Large intestine (tissue), 3 donors: ENCODE measurements around the gene FBXO3. TPM values are rescaled to one million over a fixed set of nuclear protein-coding genes. Genes with fewer than 3 reads are reported as not detected.
"Not testable (repeated sequence)": the region's sequence is repeated elsewhere in the genome, so short reads cannot be mapped to it uniquely, and the experiment has no call there.

Experiments
- DNase-seq, 2 donors: peaks; one replicate each; pipeline versions ENCODE4 v3.0.0 to v3.0.0-alpha.2; 2013
- H3K27ac ChIP-seq: one replicate; pipeline ENCODE4 v1.5.1; 2013; ENCODE audit warnings: low read length
- H3K27me3 ChIP-seq: 2 replicates; pipeline ENCODE4 v1.6.1; 2013; ENCODE audit warnings: low read length; ENCODE audit not compliant: control insufficient read depth, insufficient read depth
- H3K36me3 ChIP-seq: 2 replicates; pipeline ENCODE4 v1.6.1; 2013; ENCODE audit warnings: low read length; ENCODE audit not compliant: control insufficient read depth, insufficient read depth
- H3K4me1 ChIP-seq: one replicate; pipeline ENCODE4 v1.6.1; 2013; ENCODE audit warnings: low read length; ENCODE audit not compliant: control insufficient read depth, insufficient read depth
- H3K4me3 ChIP-seq: one replicate; pipeline ENCODE4 v1.5.1; 2013; ENCODE audit warnings: low read length
- H3K9me3 ChIP-seq: one replicate; pipeline ENCODE4 v1.6.1; 2013; ENCODE audit warnings: mild to moderate bottlenecking, low read depth, low read length, moderate library complexity; ENCODE audit not compliant: control insufficient read depth
- WGBS: methylation state at CpG from one replicate; pipeline ENCODE4 v1.1.5; 2013; ENCODE audit warnings: low lambda C conversion rate; ENCODE audit not compliant: insufficient coverage; 5-methylcytosine and 5-hydroxymethylcytosine counted together
- polyA plus RNA-seq: library from polyadenylated mRNA; unstranded; fragments of 120-200 nt; gene quantifications from one replicate; pipeline ENCODE4 v1.2.1, GENCODE V29; 2013

FBXO3 gene
- polyA plus RNA-seq, 1 donor, result 37.5 TPM

GRCh38 chr11:33790040-33790439 is 15.7 kb upstream of the FBXO3 start:
- Histone ChIP-seq H3K4me3 (no peak overlapping the region), H3K4me1 (no peaks in the 10 kb centered on the region), H3K27me3 (peaks cover 12% of the 10 kb centered on the region), H3K9me3 (no peaks in the 10 kb centered on the region), H3K36me3 (no peaks in the 10 kb centered on the region), H3K27ac (no peak overlapping the region)
- peak in 1 of 2 donors; percentile 44 for DNase-seq
- WGBS, result 60% methylated on average over 2 of the region's 4 CpGs

- not testable (repeated sequence) for H3K4me3 ChIP-seq, DNase-seq, H3K36me3 ChIP-seq, H3K9me3 ChIP-seq, H3K4me1 ChIP-seq, H3K27ac ChIP-seq
- H3K27me3 ChIP-seq, result peaks cover 12% of the 10 kb centered on the region
- WGBS, result 80% methylated on average over 1 of the region's 2 CpGs
Measured at GRCh38 chr11:33788095-33788494, 13.8 kb upstream of the FBXO3 start.

- 78% methylated on average over 2 of the region's 2 CpGs for WGBS
- H3K4me1 ChIP-seq, result no peaks in the 10 kb centered on the region
Measured at GRCh38 chr11:33787076-33787475, 12.8 kb upstream of the FBXO3 start.

GRCh38 chr11:33785609-33786008 is 11.3 kb upstream of the FBXO3 start:
- Histone ChIP-seq H3K27me3 (peaks cover 21% of the 10 kb centered on the region), H3K9me3 (no peaks in the 10 kb centered on the region), H3K36me3 (no peaks in the 10 kb centered on the region), H3K4me1 (no peaks in the 10 kb centered on the region), H3K27ac (no peak overlapping the region), H3K4me3 (no peak overlapping the region)
- DNase-seq, result no peak
- WGBS, result no CpG with 5 or more reads among the region's 3 CpGs

More at GRCh38 chr11:33787076-33787475, 12.8 kb upstream of the FBXO3 start:
- Histone ChIP-seq H3K4me3 (no peak overlapping the region), H3K27ac (no peak overlapping the region), H3K9me3 (no peaks in the 10 kb centered on the region), H3K27me3 (peaks cover 13% of the 10 kb centered on the region), H3K36me3 (no peaks in the 10 kb centered on the region)
- no peak for DNase-seq

- no peaks in the 10 kb centered on the region for H3K9me3 ChIP-seq
- H3K4me1 ChIP-seq, result peaks cover 5% of the 10 kb centered on the region
- 20% methylated on average over 1 of the region's 7 CpGs for WGBS
- H3K27ac ChIP-seq, result no peak overlapping the region
- DNase-seq, result peak in 1 of 2 donors; percentile 16
- no peaks in the 10 kb centered on the region for H3K36me3 ChIP-seq
- no peak overlapping the region for H3K4me3 ChIP-seq
- H3K27me3 ChIP-seq, result peaks cover 58% of the 10 kb centered on the region
Measured at GRCh38 chr11:33779849-33780528, 5.7 kb upstream of the FBXO3 start.

- Histone ChIP-seq H3K36me3 (no peaks in the 10 kb centered on the region), H3K4me1 (peaks cover 7% of the 10 kb centered on the region), H3K27me3 (peaks cover 62% of the 10 kb centered on the region), H3K9me3 (no peaks in the 10 kb centered on the region), H3K27ac (no peak overlapping the region), H3K4me3 (no peak overlapping the region)
- no CpG with 5 or more reads among the region's 5 CpGs for WGBS
- no peak for DNase-seq
Measured at GRCh38 chr11:33778675-33779074, 4.4 kb upstream of the FBXO3 start.

GRCh38 chr11:33777906-33778305 is 3.6 kb upstream of the FBXO3 start:
- H3K4me1 ChIP-seq, result peaks cover 7% of the 10 kb centered on the region

GRCh38 chr11:33775832-33776470 is 1.6 kb upstream of the FBXO3 start:
- Histone ChIP-seq H3K9me3 (no peaks in the 10 kb centered on the region), H3K27me3 (peaks cover 53% of the 10 kb centered on the region), H3K4me3 (no peak overlapping the region), H3K27ac (no peak overlapping the region), H3K36me3 (no peaks in the 10 kb centered on the region), H3K4me1 (peaks cover 7% of the 10 kb centered on the region)
- DNase-seq, result no peak
- 17% methylated on average over 1 of the region's 1 CpG for WGBS

More at GRCh38 chr11:33777906-33778305, 3.6 kb upstream of the FBXO3 start:
- no CpG with 5 or more reads among the region's 9 CpGs for WGBS
- Histone ChIP-seq H3K36me3 (no peaks in the 10 kb centered on the region), H3K27me3 (peaks cover 62% of the 10 kb centered on the region), H3K4me3 (no peak overlapping the region), H3K9me3 (no peaks in the 10 kb centered on the region), H3K27ac (no peak overlapping the region)
- no peak for DNase-seq

- WGBS, result no CpG with 5 or more reads among the region's 7 CpGs
Measured at GRCh38 chr11:33775467-33775807, 1.1 kb upstream of the FBXO3 start.

GRCh38 chr11:33774736-33775466 is 581 bp upstream of the FBXO3 start:
- DNase-seq, result no peak
- H3K36me3 ChIP-seq, result peaks cover 4% of the 10 kb centered on the region
- WGBS, result 0% methylated on average over 2 of the region's 23 CpGs
- peak overlapping the region; percentile 95 for H3K4me3 ChIP-seq
- no peaks in the 10 kb centered on the region for H3K9me3 ChIP-seq
- H3K4me1 ChIP-seq, result peaks cover 7% of the 10 kb centered on the region
- no peak overlapping the region for H3K27ac ChIP-seq
- H3K27me3 ChIP-seq, result peaks cover 46% of the 10 kb centered on the region

More at GRCh38 chr11:33775467-33775807, 1.1 kb upstream of the FBXO3 start:
- Histone ChIP-seq H3K9me3 (no peaks in the 10 kb centered on the region), H3K36me3 (no peaks in the 10 kb centered on the region), H3K27me3 (peaks cover 49% of the 10 kb centered on the region), H3K27ac (no peak overlapping the region), H3K4me1 (peaks cover 7% of the 10 kb centered on the region), H3K4me3 (no peak overlapping the region)
- no peak for DNase-seq
